Fibroblast of lung (primary cell): ENCODE data around the gene PCNT. TPM values are rescaled to one million over a fixed set of nuclear protein-coding genes. Genes with fewer than 3 reads are reported as not detected.

ENCODE experiments used
- DNase-seq, 2 donors: peaks; one replicate each; pipeline versions ENCODE4 v3.0.0 to v3.0.0-alpha.2; 2010; ENCODE audit warnings: low read depth in 2 of 2
- H2AFZ ChIP-seq: 2 replicates; pipeline ENCODE4 v1.5.1; 2012; ENCODE audit warnings: low read length, control low read depth, inconsistent platforms
- H3K27ac ChIP-seq: 2 replicates; pipeline ENCODE4 v1.5.1; 2011; ENCODE audit warnings: low read length, control low read depth; ENCODE audit not compliant: insufficient read depth
- H3K27me3 ChIP-seq: 2 replicates; pipeline ENCODE4 v1.5.1; 2011; ENCODE audit warnings: mild to moderate bottlenecking, low read length; ENCODE audit not compliant: control insufficient read depth, insufficient read depth
- H3K36me3 ChIP-seq: 2 replicates; pipeline ENCODE4 v1.5.1; 2011; ENCODE audit warnings: low read length; ENCODE audit not compliant: control insufficient read depth, insufficient read depth
- H3K4me1 ChIP-seq: 2 replicates; pipeline ENCODE4 v1.5.1; 2011; ENCODE audit warnings: low read length; ENCODE audit not compliant: control insufficient read depth, insufficient read depth; ENCODE audit errors: extremely low read depth
- H3K4me2 ChIP-seq: 2 replicates; pipeline ENCODE4 v1.5.1; 2011; ENCODE audit warnings: low read length, control low read depth; ENCODE audit not compliant: insufficient read depth; ENCODE audit errors: extremely low read depth
- H3K4me3 ChIP-seq, 4 experiments: fragments of 200-600 bp in 1 of 4; sonication (generic) in 1 of 4; replicated peaks in 1 of 4; 2 replicates each; pipeline ENCODE4 v1.5.1; 2011 to 2016; ENCODE audit warnings: low read length in 4 of 4, low read depth in 3 of 4, mild to moderate bottlenecking in 3 of 4, control low read depth in 2 of 4, inconsistent platforms in 1 of 4, mixed read lengths in 1 of 4; ENCODE audit not compliant: insufficient read depth in 1 of 4; ENCODE audit errors: control extremely low read depth in 1 of 4
- H3K79me2 ChIP-seq: 2 replicates; pipeline ENCODE4 v1.5.1; 2012; ENCODE audit warnings: mild to moderate bottlenecking, low read length, inconsistent platforms; ENCODE audit not compliant: control insufficient read depth, insufficient read depth
- H3K9ac ChIP-seq: 2 replicates; pipeline ENCODE4 v1.5.1; 2011; ENCODE audit warnings: mild to moderate bottlenecking, low read length, control low read depth; ENCODE audit not compliant: insufficient read depth
- H3K9me3 ChIP-seq: 2 replicates; pipeline ENCODE4 v1.5.1; 2012; ENCODE audit warnings: low read depth, low read length; ENCODE audit not compliant: control insufficient read depth, insufficient read depth
- H4K20me1 ChIP-seq: 2 replicates; pipeline ENCODE4 v1.5.1; 2011; ENCODE audit warnings: low read length; ENCODE audit not compliant: control insufficient read depth, insufficient read depth; ENCODE audit errors: extremely low read depth
- CTCF ChIP-seq, 2 donors: IDR thresholded peaks in 1 of 2; conservative IDR thresholded peaks in 1 of 2; 1 replicate in 1 of 2; 2 replicates in 1 of 2; pipeline ENCODE4 v1.5.1; 2011 to 2012; ENCODE audit warnings: low read length in 2 of 2, control low read depth in 1 of 2, inconsistent platforms in 1 of 2, low read depth in 1 of 2, mild to moderate bottlenecking in 1 of 2
- EZH2 ChIP-seq: IDR thresholded peaks from 2 replicates; pipeline ENCODE4 v1.5.1; 2012; ENCODE audit warnings: low read length, control low read depth, mild to moderate bottlenecking; ENCODE audit errors: missing control alignments
- polyA plus RNA-seq, 2 donors: library from polyadenylated mRNA; depleted of rRNA in 1 of 2; stranded (reverse) in 1 of 2; unstranded in 1 of 2; fragments of >200 nt; gene quantifications; 2 replicates each; pipeline ENCODE4 v1.2.1, GENCODE V29; 2011 to 2012; ENCODE audit warnings: missing spikeins in 1 of 2
- total RNA-seq: library from RNA; depleted of rRNA; stranded (reverse); fragments of >200 nt; gene quantifications from 2 replicates; pipeline ENCODE4 v1.2.1, GENCODE V29; 2014

PCNT gene
- total and polyA plus RNA-seq, 2 donors (not counting 1 experiment from before 2014, with no cell fraction given) = 7.4 to 26.1 TPM

- TF ChIP-seq EZH2 (no peak), CTCF (conservative IDR thresholded peaks at IDR 0.05 in 1 of 2, IDR thresholded peaks at IDR 0.05 in 1 of 2; ENCODE audit: low read depth in 1 of 2, low read length in 2 of 2) (no peak)
- Histone ChIP-seq H3K4me2 (no peak overlapping the region), H3K4me3 (no peak overlapping the region), H4K20me1 (no peaks in the 10 kb centered on the region), H3K9ac (no peak overlapping the region), H3K4me1 (peaks cover 3% of the 10 kb centered on the region), H2AFZ (no peak overlapping the region), H3K27me3 (no peaks in the 10 kb centered on the region), H3K79me2 (peaks cover 5% of the 10 kb centered on the region), H3K27ac (no peak overlapping the region), H3K36me3 (no peaks in the 10 kb centered on the region), H3K9me3 (no peaks in the 10 kb centered on the region)
- no peak for DNase-seq
These were observed 128.8 kb downstream of the PCNT start for GRCh38 chr21:46452710-46453109.

GRCh38 chr21:46454142-46454541 is 130.2 kb downstream of the PCNT start:
- TF ChIP-seq EZH2 (no peak), CTCF (conservative IDR thresholded peaks at IDR 0.05 in 1 of 2, IDR thresholded peaks at IDR 0.05 in 1 of 2; ENCODE audit: low read depth in 1 of 2, low read length in 2 of 2) (no peak)
- Histone ChIP-seq H3K4me1 (peaks cover 3% of the 10 kb centered on the region), H3K27me3 (no peaks in the 10 kb centered on the region), H3K9ac (no peak overlapping the region), H2AFZ (no peak overlapping the region), H3K79me2 (peaks cover 10% of the 10 kb centered on the region), H3K4me2 (no peak overlapping the region), H3K36me3 (no peaks in the 10 kb centered on the region), H3K27ac (no peak overlapping the region), H3K4me3 (no peak overlapping the region), H3K9me3 (no peaks in the 10 kb centered on the region), H4K20me1 (no peaks in the 10 kb centered on the region)
- peak in 1 of 2 donors; percentile 36 for DNase-seq

GRCh38 chr21:46454634-46455390 is 130.9 kb downstream of the PCNT start:
- DNase-seq = no peak
- H4K20me1 ChIP-seq = no peaks in the 10 kb centered on the region
- no peaks in the 10 kb centered on the region for H3K27me3 ChIP-seq
- no peak overlapping the region for H3K4me3 ChIP-seq
- H3K27ac ChIP-seq = no peak overlapping the region
- no peaks in the 10 kb centered on the region for H3K9me3 ChIP-seq
- H3K4me1 ChIP-seq = peaks cover 3% of the 10 kb centered on the region
- H3K36me3 ChIP-seq = no peaks in the 10 kb centered on the region
- no peak overlapping the region for H3K4me2 ChIP-seq
- no peak overlapping the region for H3K9ac ChIP-seq
- TF ChIP-seq CTCF (conservative IDR thresholded peaks at IDR 0.05 in 1 of 2, IDR thresholded peaks at IDR 0.05 in 1 of 2; ENCODE audit: low read depth in 1 of 2, low read length in 2 of 2) (no peak), EZH2 (no peak)
- H2AFZ ChIP-seq = no peak overlapping the region
- H3K79me2 ChIP-seq = peaks cover 14% of the 10 kb centered on the region
